HK-2 (cell line): ENCODE results near the gene DDX47.
"Not testable (repeated sequence)": the region's sequence is repeated elsewhere in the genome, so short reads cannot be mapped to it uniquely, and the experiment has no call there.

ENCODE experiments used
- DNase-seq: peaks from one replicate; pipeline ENCODE4 v3.0.0-alpha.2; 2018; ENCODE audit not compliant: unreplicated experiment

Gene DDX47

GRCh38 chr12:12796928-12797793 lies 16.0 kb upstream of the DDX47 start:
- no peak for DNase-seq

- no peak for DNase-seq
Observed at GRCh38 chr12:12797794-12798152, 15.4 kb upstream of the DDX47 start.

- DNase-seq, result no peak
Observed at GRCh38 chr12:12798480-12798879, 14.7 kb upstream of the DDX47 start.

- DNase-seq, result no peak
Observed at GRCh38 chr12:12799163-12799920, 13.8 kb upstream of the DDX47 start.

- no peak for DNase-seq
Observed at GRCh38 chr12:12800406-12801180, 12.6 kb upstream of the DDX47 start.

GRCh38 chr12:12801656-12802055 lies 11.5 kb upstream of the DDX47 start:
- DNase-seq, result not testable (repeated sequence)

- DNase-seq, result peak; percentile 72
Observed at GRCh38 chr12:12803186-12803585, 10.0 kb upstream of the DDX47 start.

- no peak for DNase-seq
Observed at GRCh38 chr12:12804011-12804410, 9.1 kb upstream of the DDX47 start.

GRCh38 chr12:12804432-12804886 lies 8.7 kb upstream of the DDX47 start:
- no peak for DNase-seq

- DNase-seq, result no peak
Observed at GRCh38 chr12:12806784-12807516, 6.2 kb upstream of the DDX47 start.

- not testable (repeated sequence) for DNase-seq
Observed at GRCh38 chr12:12807517-12807903, 5.6 kb upstream of the DDX47 start.

- no peak for DNase-seq
Observed at GRCh38 chr12:12807970-12808702, 5.0 kb upstream of the DDX47 start.

GRCh38 chr12:12810553-12811021 lies 2.6 kb upstream of the DDX47 start:
- DNase-seq, result no peak

- DNase-seq, result no peak
Observed at GRCh38 chr12:12811343-12811742, 1.8 kb upstream of the DDX47 start.

GRCh38 chr12:12812174-12812573 lies 972 bp upstream of the DDX47 start:
- DNase-seq, result no peak

GRCh38 chr12:12812618-12813119 lies 477 bp upstream of the DDX47 start:
- no peak for DNase-seq

GRCh38 chr12:12817616-12818015 lies 4.5 kb downstream of the DDX47 start:
- no peak for DNase-seq

- no peak for DNase-seq
Observed at GRCh38 chr12:12818701-12819100, 5.6 kb downstream of the DDX47 start.

GRCh38 chr12:12819221-12819620 lies 6.1 kb downstream of the DDX47 start:
- DNase-seq, result no peak

GRCh38 chr12:12819752-12820311 lies 6.7 kb downstream of the DDX47 start:
- DNase-seq, result peak; percentile 66
